Lung (tissue), 12 donors: ENCODE measurements around the gene THBD. TPM values are rescaled to one million over a fixed set of nuclear protein-coding genes. Genes with fewer than 3 reads are reported as not detected.

Experiments
- ATAC-seq: fragments of 200-7000 bp; cut with Tn5 transposase; one replicate; pipeline ENCODE4 v1.9.1; 2020; ENCODE audit warnings: moderate number of reproducible peaks; ENCODE audit not compliant: insufficient read depth, low FRiP score
- DNase-seq, 3 donors: peaks; one replicate each; pipeline ENCODE4 v3.0.0-alpha.2; 2013 to 2017
- H3K27ac ChIP-seq, 2 donors: one replicate each; pipeline ENCODE4 v1.5.1; 2013; ENCODE audit warnings: mild to moderate bottlenecking in 2 of 2, moderate library complexity in 2 of 2, control low read depth in 1 of 2, inconsistent platforms in 1 of 2, low read depth in 1 of 2, low read length in 1 of 2
- H3K27me3 ChIP-seq, 3 donors: one replicate each; pipeline ENCODE4 v1.5.1; 2013; ENCODE audit warnings: low read length in 2 of 3; ENCODE audit not compliant: control insufficient read depth in 3 of 3, insufficient read depth in 3 of 3
- H3K36me3 ChIP-seq, 4 donors: one replicate each; pipeline ENCODE4 v1.5.1; 2013; ENCODE audit warnings: low read length in 4 of 4, mild to moderate bottlenecking in 1 of 4, moderate library complexity in 1 of 4; ENCODE audit not compliant: control insufficient read depth in 4 of 4, insufficient read depth in 4 of 4
- H3K4me1 ChIP-seq, 5 donors: one replicate each; pipeline ENCODE4 v1.5.1; 2013; ENCODE audit warnings: low read length in 5 of 5, mild to moderate bottlenecking in 2 of 5, moderate library complexity in 1 of 5; ENCODE audit not compliant: control insufficient read depth in 5 of 5, insufficient read depth in 5 of 5
- H3K4me3 ChIP-seq: one replicate; pipeline ENCODE4 v1.5.1; 2013; ENCODE audit warnings: mild to moderate bottlenecking, control low read depth, moderate library complexity
- H3K9ac ChIP-seq, 2 donors: one replicate each; pipeline ENCODE4 v1.5.1; 2013; ENCODE audit warnings: low read length in 2 of 2, control low read depth in 1 of 2; ENCODE audit not compliant: insufficient read depth in 1 of 2
- H3K9me3 ChIP-seq, 4 donors: one replicate each; pipeline ENCODE4 v1.5.1; 2013; ENCODE audit warnings: low read length in 3 of 4, mild to moderate bottlenecking in 1 of 4, moderate library complexity in 1 of 4; ENCODE audit not compliant: control insufficient read depth in 4 of 4, insufficient read depth in 3 of 4
- CTCF ChIP-seq: IDR thresholded peaks from 2 replicates; pipeline ENCODE4 v1.5.1; 2012; ENCODE audit warnings: mild to moderate bottlenecking; ENCODE audit errors: control extremely low read depth, extremely low read depth
- WGBS, 2 donors: extraction: QIAGEN DNeasy Blood & Tissue Kit; methylation state at CpG; one replicate each; pipeline ENCODE4 v1.1.7; 2013; 5-methylcytosine and 5-hydroxymethylcytosine counted together
- polyA plus RNA-seq, 2 donors: library from polyadenylated mRNA; stranded (reverse); fragments of 200-250 nt; gene quantifications; one replicate each; pipeline ENCODE4 v1.2.1, GENCODE V29; 2013
- total RNA-seq, 2 donors: library from RNA; depleted of rRNA in 1 of 2; stranded (reverse); fragments of >200 nt in 1 of 2; gene quantifications; one replicate each; pipeline ENCODE4 v1.2.1, GENCODE V29; 2014 to 2021
- donor health status: control.
- donor health status: control.
- donor health status: Bipolar disorder and iron deficiency.
- donor health status: healthy.
- donor health status: DM: yes; HTN: yes; CAD: no.

The THBD gene
- total and polyA plus RNA-seq, 4 donors, result 23.6 to 101 (median 61.4) TPM

DNA sequence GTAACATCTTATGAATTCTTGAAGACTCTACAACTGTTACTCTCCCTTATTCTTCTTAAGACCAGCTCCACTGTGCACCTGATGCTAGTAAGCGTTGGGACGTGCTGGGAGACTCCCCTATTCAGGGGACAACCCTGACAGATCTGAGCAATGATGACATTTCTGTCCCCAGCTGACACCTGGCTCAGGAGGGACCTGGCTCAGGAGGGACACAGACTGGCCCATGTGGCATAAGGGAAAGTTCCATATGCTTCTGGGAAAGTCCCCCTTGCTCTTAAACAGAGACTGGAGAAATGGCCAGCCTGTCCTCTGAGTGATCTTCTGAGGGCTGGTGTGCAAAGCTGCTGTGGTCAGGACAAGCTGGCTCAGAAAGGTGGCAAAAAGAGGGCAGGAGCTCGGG, 46.6 kb upstream of the THBD start:
- ATAC-seq (no peak), DNase-seq (no peak)
- Histone ChIP-seq H3K36me3 (no peaks in the 10 kb centered on the region), H3K27ac (no peak overlapping the region), H3K4me3 (no peak overlapping the region), H3K9ac (no peak overlapping the region), H3K9me3 (no peaks in the 10 kb centered on the region), H3K27me3 (peaks cover 0 to 4% (median 0%) of the 10 kb centered on the region in 3 donors), H3K4me1 (peaks cover 7 to 18% (median 11%) of the 10 kb centered on the region in 5 donors)
- WGBS, 2 donors, result 96 to 97% methylated on average over 3 of the region's 3 CpGs
- no peak for TF ChIP-seq CTCF

DNA sequence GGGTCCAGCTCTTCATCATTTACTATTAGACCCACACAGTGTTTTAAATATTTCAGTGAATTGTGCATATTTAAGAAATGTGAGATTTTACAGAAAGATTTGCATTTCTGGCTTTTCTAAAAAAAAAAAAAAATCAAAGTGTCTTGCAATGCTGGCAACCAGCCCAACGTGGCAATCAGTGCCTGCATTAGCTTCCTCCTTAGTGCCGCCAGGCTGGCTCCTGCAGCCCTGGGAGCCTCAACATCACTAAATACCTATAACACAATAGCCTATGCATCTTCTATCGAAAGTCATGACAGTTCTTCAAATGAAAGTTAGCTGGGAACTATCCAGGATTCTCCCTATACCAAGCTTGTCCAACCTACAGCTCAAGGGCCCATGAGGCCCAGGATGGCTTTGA, 46.0 kb upstream of the THBD start:
- H3K4me3 ChIP-seq, result no peak overlapping the region
- no peak overlapping the region for H3K9ac ChIP-seq
- H3K9me3 ChIP-seq, result no peaks in the 10 kb centered on the region
- DNase-seq (no peak), ATAC-seq (no peak)
- no peak for TF ChIP-seq CTCF
- H3K27me3 ChIP-seq, result peaks cover 0 to 4% (median 0%) of the 10 kb centered on the region in 3 donors
- H3K4me1 ChIP-seq, result peaks cover 7 to 18% (median 11%) of the 10 kb centered on the region in 5 donors
- WGBS, 2 donors, result 44 to 56% methylated on average over 3 of the region's 3 CpGs
- H3K27ac ChIP-seq, result no peak overlapping the region
- H3K36me3 ChIP-seq, result no peaks in the 10 kb centered on the region

- Histone ChIP-seq H3K27me3 (peaks cover 0 to 4% (median 0%) of the 10 kb centered on the region in 3 donors), H3K36me3 (no peaks in the 10 kb centered on the region), H3K9me3 (no peaks in the 10 kb centered on the region), H3K4me1 (peaks cover 7 to 15% (median 11%) of the 10 kb centered on the region in 5 donors), H3K4me3 (no peak overlapping the region), H3K27ac (no peak overlapping the region), H3K9ac (no peak overlapping the region)
- ATAC-seq, result no peak
- DNase-seq, result no peak
- TF ChIP-seq CTCF, result no peak
- 87 to 93% methylated on average over 8 of the region's 8 CpGs for WGBS, 2 donors
Measured at GRCh38 chr20:23094927-23095326, 45.5 kb upstream of the THBD start.
